Activated T-cell treated with anti-CD3 and anti-CD28 coated beads for 4 hours (primary cell): ENCODE data around the gene PARD3B.

ENCODE experiments used
- DNase-seq: peaks from one replicate; pipeline ENCODE4 v3.0.0-alpha.2; 2020

PARD3B gene

DNA sequence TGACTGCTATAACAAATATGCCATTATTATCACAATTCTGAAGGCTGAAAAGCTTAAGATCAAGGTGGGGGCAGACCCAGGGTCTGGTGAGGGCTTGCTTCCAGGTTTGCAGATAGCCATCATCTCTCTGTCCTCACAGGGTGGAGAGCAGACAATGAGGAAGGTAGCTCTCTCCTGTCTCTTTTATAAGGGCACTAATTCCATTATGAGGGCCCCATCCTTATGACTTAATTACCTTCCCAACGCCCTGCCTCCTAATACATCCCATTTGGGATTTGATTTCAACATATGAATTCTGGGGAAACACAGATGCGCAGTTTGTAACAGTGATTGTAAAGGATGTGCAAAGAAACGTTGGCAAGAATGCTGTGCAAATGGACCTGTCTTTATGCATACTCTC is 44.8 kb downstream of the PARD3B start:
- no peak for DNase-seq

DNA sequence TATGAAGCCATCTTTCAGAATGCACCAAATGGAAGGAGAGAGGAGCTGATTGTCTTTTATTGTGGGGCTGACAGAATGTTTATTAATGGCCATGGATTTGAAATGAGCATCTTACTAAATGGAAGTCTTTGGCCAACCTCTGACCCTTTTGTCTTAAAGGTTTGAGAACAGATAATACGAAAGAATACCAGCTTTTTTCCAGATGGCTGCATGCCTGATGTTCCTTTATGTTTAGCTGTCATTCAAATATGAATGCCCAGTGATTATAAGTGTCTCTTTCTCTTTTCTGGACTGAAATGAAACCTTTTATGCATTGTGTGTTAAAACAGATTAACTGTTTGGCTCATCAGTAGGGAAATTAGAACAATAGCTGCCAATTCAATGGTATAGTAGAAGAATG is 46.0 kb downstream of the PARD3B start:
- no peak for DNase-seq

DNA sequence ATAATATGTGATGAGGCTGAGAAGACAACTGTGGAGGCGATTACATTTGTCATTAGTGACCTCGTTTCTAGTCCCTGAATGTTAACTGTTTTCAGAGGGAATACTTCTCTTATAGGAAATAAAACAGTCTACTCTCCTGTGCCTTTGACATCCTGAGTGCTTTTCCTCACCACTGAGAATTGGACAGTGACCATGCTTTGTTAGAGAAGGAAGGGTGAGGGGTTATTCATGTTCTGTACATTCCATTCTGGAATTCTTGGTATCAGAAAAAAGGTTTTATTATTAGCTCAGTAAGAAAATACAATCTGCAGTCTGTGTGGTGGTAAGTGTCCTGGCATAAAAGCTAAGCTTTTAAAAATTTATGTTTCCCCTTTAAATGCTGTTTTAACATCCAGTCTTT is 58.8 kb downstream of the PARD3B start:
- no peak for DNase-seq

DNA sequence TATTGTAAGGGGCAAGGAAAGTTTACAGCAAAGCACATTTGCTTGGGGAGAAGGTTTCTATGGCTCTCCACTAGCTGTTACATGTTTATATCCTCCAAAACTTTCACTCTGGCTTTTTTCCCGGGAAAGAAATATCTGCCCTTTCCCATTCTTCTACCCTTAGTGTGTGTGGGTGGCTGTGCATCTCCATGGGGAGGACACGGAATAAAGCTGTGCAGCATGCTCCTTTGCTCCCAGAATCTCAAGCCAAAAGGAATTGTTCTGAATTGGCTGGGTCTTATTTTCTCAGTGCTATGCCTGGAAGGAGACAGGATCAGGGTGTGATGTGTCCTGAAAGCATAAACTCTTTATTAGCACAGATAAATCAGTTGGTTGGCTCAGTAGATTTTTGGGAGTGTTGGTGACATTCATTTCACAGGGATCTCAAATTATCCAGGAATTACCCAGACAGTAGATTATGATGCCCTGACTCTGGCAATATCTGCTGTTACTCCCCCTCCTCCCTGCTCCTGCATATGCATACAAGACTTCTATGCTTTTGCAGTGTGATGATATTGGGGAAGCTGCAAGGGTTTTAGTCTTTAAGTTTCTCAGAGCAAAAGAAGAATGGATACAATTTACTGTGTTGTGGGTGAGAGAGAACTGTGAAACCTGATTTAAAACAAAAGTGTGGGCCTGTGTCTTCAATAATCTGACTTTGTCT is 63.1 kb downstream of the PARD3B start:
- DNase-seq, result no peak

DNA sequence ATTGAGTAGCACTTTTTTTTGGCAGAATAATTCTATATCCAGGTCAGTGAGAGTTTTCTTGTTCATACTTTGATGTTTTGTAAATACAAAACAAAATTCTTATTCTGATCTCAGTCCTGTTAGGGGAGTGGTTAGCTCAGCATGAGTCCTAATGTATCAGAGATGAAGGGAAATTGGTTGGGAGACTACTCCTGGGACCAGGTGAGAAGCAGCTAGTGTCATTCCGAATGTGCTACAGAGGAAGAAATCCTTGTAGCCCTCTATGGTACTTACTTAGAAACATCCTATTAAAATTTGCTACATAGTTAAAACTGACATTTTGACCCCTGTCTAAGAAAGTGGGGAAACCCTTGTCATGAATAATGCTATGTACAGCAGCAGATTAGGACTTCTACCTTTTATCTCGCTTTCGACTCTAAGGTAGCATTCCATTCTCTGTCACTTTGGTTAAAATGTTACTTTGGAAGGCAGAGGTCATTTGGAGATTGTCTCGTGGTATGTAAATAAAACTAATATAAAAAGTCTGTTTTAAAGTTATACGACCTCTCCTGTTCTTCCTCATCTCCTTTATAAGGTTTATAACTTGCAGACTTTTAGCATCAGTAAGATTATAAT is 65.8 kb downstream of the PARD3B start:
- DNase-seq, result no peak

DNA sequence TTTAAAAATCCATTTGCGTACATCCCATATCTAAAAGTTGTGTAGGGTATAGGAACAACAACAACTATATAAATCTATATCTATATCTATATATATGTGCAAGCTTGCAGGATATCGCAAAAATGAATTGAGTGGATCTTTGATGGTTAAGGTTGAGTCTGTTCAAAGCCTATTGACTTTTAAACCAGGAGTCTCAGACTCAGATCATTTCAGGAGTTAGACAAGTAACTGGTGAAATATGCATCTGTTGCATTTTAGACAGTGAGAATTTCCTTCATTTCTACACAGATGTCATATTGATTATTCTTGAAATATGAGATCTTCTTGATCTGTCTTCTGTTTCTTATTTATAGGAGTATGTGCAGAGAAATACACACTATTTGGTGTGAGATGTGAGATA is 66.5 kb downstream of the PARD3B start:
- no peak for DNase-seq

DNA sequence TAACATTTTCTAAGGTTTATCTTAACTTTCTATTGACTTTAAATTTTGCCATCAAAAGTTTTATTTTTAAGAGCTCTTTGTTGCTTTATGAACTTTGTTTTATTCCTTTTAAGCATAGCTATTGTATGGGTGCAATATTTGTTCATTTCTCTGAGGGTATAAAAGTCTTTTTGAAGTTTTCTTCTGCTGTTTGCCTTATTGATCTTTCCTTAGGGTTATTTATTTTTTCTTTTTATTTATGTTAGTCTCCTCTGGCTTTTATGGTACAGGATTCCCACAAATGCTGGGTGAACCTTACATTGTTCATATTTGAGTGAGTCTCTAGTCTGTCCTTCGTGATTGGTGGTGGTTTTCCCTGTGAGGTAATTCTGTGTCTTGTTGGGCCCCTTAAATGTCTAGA is 68.4 kb downstream of the PARD3B start:
- no peak for DNase-seq

DNA sequence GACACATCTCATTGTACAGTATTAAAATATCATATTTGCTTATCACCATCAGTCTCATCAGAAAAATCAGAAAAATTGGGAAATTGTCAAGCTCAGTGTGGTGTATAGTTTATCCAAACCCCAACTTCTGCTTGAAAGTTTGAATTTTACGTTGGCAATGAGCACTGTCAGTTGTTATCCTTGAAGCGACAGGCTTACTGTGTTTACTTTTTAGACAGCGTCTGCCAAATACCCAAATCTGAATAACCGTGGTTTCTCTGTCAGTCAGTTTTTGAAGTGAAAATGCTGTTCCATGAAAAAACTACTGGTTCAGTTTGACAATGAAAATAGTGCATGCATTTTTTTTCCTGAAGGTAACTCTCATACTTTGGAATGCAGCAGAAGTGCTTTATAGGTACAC is 70.2 kb downstream of the PARD3B start:
- no peak for DNase-seq

DNA sequence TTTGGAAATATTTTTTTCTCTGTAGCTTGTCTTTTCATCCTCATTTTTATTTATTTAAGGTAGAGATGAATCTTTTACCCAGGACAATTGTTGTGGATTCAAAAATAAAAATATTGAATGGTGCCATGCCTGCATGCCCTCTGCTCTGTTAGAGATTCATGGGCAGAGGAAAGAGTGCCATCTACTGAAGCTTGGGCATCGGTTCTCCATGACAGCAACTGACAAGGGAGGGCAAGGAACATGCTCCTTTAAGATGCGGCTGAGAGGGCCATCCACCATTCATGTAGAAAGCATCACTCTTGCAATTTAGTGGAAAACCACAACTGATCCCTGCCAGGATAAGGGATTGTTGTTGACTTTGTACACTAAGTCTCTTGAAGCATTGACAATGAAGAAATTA is 79.9 kb downstream of the PARD3B start:
- no peak for DNase-seq

DNA sequence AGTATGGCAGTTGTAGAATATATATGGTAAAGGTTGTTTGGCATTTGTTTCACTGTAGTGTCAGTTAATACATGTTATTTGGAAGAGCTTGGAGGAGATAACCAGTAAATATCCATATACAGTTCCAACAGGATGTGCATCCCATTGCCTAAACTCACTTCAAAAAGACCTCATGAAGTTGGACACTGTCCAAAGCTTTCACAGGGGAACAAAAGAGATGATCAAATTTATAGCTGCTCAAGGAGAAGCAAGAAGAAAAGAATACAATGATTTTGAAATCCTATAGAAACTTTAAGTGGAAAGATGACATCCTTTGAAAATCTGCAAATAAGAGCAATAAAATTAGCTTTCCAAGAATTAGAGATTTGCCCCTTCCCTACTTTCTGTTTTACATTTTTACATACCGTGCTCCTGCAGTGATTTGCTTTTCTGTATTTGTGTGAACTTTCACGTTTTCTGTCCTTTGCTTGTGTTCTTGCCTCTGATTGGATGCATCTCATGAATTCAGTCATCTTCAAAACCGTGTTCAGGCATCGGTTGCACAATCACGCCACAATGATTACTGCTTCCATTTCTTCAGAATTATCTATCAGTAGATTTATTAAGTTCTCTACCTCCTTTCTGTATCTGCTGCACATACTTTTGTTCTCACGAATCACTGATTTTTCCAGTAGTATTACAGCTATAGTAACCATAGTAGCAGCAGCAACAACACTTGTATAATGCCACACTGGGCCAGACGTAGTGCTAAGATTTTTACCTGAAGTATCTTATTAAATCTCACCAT is 83.8 kb downstream of the PARD3B start:
- DNase-seq, result no peak

DNA sequence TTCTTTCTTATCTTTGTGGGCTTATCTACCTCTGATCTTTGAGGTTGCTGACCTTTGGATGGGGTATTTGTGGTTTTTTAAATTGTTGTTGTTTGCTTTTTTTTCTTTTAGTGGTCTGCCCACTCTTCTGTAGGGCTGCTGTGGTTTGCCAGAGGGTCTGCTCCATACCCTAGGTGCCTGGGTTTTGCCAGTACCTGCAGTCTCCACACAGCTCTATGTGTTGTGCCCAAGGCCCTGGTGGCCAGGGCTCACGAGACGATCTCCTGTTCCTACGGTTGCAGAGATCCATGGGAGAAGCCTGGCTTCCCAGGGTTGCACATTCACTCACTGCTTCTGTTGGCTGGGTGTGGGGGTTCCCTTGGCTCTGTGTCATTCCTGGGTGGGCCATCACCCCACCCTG is 87.1 kb downstream of the PARD3B start:
- DNase-seq, result no peak

DNA sequence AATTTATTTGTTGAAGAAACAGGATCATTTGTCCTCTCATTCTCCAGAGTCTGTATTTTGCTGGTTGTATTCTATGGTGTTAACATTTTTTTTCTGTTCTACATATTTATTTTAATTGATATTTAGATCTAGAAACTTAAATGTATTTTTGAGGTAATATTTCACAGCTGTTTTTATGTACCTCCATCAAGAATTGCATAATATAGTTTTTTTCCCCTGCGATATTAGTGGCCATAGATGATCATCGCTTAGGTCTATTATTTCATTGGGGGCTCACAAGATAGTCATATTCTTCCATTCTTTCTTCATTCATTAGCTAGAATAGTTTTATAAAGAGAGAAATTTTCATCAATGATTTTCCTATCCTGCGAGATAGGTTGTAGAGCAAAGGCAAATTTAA is 89.3 kb downstream of the PARD3B start:
- no peak for DNase-seq

DNA sequence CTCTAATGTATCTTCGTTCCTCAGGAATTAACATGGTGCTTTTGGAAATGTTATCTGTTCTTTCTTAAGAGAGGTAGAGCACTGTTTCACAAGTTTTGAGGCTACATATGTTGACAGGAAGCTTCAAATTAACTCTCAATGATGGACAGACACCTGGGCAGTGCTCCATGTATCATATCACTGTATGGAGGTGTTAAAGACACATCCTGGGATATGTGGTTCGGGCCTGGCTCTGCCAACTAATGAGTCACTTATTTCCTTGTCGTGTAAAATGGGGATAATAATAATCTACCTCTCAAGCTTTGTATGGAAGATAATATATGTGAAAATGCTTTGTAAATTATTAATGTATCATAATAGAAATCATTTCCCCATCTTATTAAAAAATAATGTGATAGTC is 90.2 kb downstream of the PARD3B start:
- DNase-seq, result no peak

DNA sequence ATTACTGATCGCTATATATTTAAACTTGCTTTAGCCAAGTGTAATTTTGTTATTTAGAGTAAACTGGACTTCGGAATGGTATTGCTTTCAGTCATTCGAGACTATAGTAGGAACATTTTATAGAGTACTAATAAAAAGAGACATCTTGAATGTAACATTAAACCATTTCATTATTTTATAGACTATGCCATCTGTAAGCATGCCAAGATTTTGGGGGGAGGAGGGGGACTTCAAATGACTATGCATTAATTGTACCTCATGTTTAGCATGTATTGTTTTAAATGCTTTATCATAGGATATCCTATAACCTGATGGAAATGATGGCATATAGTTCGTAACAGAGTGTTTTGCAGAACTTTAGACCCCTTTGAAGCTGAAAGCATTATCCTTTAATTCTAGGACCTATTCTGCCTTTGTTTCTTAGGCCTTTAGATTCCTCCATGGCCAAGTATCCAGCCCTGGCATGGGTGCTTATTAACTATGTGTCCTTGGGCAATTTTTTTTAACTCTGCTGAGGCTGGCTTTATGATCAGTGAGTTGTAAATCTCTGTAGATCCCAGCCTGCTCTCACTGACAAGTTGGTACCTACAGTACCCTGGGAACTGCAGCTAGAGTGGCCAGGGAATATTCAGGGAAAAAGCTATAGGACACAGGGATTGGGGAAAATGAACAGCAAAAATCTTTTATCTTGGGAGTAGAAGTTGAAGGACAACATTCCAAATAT is 93.4 kb downstream of the PARD3B start:
- DNase-seq, result no peak

DNA sequence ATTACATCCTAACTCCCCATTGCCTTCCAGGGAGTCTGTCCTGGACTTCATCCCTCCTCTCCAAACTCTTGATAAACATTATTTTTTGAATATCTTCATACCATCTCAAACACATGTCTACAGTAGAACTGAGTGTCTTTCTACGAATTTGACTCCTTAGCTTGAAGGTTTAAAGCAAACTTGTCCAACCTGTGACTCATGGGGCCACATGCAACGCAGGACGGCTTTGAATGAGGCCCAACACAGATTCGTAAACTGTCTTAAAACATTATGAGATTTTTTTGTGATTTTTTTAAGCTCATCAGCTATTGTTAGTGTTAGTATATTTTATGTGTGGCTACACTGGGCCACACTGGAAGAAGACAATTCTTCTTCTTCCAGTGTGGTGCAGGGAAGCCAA is 98.1 kb downstream of the PARD3B start:
- no peak for DNase-seq

DNA sequence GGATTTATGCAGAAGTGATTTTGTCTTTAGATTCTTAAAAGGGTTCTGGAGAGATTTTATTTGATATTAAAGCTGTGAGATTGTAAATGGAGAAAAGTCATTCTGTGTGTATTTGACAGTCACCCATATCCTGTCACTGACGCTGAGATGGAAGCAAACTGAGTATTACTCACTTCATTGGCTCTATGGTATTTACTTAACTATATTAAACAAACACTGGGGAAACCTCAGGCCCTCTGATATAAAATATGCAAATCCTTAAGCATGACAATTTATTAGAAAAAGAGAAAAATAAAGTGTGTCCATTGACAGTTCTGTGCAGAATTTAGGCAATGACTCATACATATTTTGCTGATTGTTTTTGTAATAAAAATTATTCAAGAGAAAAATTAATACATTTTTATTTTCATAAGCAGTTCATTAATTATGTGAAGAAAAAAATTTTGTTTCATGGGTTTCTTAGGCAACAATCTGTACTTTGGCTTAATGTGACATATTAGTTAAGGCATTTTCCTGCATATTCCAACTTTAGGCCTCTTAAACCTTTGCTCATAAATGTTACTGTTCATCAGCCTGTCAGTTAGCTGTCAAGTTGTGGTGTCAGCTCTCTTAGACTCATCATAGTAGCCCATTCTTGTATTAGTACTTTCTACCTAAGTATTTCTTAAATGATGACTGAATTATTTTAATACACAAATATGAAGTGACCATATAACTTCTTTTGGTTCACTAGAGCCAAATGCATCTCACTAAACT is 99.9 kb downstream of the PARD3B start:
- DNase-seq, result no peak

DNA sequence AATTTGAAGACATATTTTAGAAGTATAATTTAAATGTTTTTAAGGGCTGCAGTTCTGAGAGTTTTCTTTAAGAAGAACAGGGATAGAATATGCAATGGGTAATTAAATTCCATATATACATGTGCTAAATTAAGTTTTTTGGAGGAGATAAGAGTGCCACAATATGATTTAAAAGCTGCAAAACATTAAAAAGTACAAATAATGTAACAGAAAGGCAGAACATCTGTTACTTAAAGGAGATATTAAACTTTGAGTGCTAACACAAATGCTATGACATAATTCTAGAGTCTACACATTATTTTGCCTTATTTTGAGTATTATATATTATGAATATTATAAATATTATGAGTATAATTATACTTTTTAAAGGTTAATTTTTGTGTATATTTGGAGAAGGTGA is 102.4 kb downstream of the PARD3B start:
- no peak for DNase-seq

DNA sequence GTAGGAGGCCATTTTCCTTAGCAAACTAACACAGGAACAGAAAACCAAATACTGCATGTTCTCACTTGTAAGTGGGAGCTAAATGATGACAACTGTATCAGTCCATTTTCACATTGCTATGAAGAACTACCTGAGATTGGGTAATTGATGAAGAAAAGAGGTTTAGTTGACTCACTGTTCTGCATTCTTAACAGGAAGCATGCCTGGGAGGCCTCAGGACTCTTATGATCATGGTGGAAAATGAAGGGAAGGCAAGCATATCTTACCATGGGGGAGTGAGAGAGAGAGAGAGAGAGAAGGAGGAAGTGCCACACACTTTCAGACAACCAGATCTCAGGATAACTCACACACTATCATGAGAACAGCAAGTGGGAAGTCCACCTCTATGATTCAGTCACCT is 105.3 kb downstream of the PARD3B start:
- no peak for DNase-seq

DNA sequence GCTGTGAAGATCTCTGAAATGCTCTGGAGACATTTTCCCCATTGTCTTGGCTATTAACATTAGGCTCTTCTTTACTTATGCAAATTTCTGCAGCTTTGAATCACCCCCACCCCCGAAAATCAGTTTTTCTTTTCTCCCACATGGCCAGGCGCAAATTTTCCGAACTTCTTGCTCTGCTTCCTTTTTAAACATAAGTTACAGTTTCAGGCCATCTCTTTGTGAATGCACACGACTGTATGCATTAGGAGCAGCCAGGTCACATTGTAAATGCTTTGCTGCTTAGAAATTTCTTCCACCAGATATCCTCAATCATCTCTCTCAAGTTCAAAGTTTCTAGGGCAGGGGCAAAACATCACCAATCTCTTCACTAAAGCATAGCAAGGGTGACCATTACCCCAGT is 106.8 kb downstream of the PARD3B start:
- DNase-seq, result no peak

DNA sequence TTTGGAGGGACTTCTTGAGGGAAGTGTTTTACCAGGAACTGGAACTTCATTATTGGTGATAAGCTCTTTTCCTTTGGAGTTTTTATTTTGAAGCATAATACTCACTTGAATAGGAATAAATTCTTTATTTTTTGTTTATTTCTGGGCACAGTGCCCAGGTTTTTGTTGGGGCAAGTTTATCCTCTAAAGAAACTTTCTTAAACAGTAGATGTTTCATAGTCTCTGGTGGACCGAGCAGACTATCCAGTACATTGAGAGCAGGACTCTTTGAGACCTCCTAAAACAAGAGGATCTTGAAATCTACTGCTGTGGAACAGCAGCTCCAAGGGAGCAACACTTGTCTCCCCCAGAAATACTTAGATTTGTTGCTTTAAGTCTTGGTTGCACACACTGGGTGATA is 109.4 kb downstream of the PARD3B start:
- DNase-seq, result no peak

DNA sequence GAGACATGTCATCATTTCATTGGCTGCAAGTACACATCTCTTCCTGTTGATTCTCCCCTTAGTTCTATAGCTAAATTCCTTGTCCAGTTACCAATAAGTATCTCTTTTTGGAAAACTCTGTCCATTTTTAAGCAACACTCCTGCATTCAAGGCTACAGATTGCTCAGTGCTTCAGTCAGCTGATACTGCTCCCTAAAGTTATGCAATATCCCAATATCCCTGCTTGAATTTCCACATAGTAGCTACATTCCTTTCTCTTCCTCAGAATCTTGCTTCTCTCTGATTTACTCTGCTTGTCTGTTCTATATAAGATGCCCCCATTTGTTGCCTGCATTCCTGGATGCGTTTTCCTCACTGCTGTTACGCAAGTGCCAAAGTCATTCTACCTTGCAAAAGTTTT is 109.8 kb downstream of the PARD3B start:
- DNase-seq, result no peak

DNA sequence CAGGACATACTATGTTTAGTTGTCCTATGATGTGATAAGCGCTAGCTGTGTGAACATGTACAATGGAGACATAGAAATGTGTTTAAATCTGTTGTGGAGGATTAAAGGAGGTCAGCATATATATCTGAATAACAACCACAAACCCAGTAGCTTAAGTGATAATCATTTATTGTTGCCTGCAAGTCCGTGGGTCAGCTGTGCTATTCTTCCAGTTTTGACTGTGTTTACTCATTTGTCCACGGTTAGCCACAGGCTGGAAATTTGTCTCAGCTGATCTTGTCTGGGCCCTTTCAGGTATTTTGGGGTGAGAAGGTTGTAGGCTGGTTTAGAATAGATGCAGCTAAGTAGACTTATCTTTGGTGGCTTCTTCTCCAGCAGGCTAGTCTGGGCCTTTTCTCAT is 110.4 kb downstream of the PARD3B start:
- DNase-seq, result no peak

DNA sequence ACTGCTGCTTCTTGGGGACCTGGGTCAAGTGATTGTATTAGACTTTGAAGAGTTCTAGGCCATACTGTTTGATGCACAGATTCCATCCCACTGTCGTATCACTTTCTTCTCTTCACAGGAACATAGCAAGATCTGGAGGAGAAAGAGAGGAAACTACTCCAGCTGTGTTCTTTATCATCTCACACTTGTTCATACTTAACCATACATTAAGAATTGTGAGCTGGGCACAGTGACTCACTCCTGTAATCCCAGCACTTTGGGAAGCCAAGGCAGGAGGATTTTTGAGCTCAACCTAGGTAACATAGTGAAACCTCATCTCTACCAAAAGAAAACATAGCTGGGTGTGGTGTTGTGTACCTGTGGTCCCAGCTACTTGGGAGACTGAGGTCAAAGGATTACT is 111.7 kb downstream of the PARD3B start:
- DNase-seq, result no peak
